Posterior cingulate gyrus (tissue), 11 donors: ENCODE data around the gene LARGE2.
A peak's percentile ranks its signal among the peaks of the same experiment; 100 is the strongest.
"Not testable (repeated sequence)": the region's sequence is repeated elsewhere in the genome, so short reads cannot be mapped to it uniquely, and the experiment has no call there.

ENCODE experiments used
- DNase-seq, 10 donors: peaks; one replicate each; pipeline versions ENCODE4 v3.0.0 to v3.0.0-alpha.2; 2020 to 2021; ENCODE audit warnings: mixed read lengths in 3 of 10
- intact Hi-C: fragments of 100-400 bp; cut with DNase I; formaldehyde crosslinking; loops from one replicate; pipeline ENCODE4 v1.15.1; 2023

LARGE2 gene

GRCh38 chr11:45894555-45895247, 27.8 kb upstream of the LARGE2 start:
- intact Hi-C loops, result loop anchor here (10.0 kb wide), 1 partner anchor 50 kb away; the partner anchor contains the start of gene CRY2
- DNase-seq, result peak in 6 of 10 donors; percentile 61 to 95 (median 84)

DNA sequence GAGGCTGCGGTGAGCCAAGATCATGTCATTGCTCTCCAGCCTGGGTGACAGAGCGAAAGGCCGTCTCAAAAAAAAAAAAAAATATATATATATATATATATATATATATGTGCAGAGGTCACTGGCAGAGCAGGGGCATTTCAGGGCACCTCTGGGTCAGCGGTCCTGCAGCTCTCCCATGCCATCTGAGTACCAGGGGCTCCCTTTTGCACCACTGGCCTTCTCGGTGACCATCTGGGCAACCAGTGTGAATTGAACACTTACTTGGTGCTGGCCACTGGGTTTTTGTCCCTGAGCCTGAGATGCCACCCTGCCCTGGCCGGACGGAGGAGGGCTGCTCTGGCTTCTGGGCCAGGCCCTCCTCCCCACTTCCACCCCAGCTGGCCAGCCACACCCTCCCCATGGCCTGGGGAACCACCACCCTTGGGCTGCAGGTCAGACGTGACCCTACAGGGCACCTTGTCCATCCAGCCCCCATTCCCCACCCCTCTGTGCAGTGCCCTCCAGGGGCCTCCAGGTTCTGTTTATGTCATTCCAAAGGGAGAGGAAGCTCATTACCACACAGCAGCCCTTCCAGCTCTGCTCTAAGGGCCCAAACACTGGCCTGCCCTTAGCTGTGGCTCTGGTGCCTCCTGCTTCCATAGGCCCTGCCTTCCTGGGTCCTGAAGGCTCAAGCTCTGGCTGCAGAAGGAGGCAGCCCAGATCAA, 26.8 kb upstream of the LARGE2 start:
- intact Hi-C loops, result loop anchor here (10.0 kb wide), 1 partner anchor 51 kb away; the partner anchor contains the start of gene CRY2
- peak in 3 of 10 donors; percentile 50 to 67 (median 59) for DNase-seq

- peak in 3 of 10 donors; percentile 82 to 92 (median 86) for DNase-seq
- intact Hi-C loops, result loop anchor here (10.0 kb wide), 1 partner anchor 52 kb away; the partner anchor contains the start of gene CRY2
Measured at GRCh38 chr11:45896422-45896984, 26.0 kb upstream of the LARGE2 start.

DNA sequence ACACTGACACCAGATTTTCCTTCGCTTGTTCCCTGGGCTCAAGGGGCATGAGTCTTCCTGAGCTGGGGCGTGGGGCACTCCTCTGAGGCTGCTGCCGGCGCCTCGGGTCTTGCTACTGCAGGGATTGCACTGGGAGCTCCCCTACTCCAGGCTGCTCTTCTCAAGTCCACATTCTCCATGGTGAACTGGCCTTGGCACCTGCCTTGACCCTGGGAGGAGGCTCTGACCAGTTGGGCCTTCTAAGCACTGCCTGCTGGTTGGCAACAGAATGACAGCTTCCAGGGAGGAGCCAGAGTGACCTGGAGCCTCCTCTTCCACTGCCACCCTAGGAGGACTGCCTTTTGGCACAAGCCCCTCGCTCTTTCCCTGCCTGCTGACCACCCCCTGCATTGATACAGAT, 24.9 kb upstream of the LARGE2 start:
- peak in 3 of 10 donors; percentile 29 to 75 (median 67) for DNase-seq
- intact Hi-C loops, result loop anchor here (10.0 kb wide), 1 partner anchor 53 kb away; the partner anchor contains the start of gene CRY2

DNA sequence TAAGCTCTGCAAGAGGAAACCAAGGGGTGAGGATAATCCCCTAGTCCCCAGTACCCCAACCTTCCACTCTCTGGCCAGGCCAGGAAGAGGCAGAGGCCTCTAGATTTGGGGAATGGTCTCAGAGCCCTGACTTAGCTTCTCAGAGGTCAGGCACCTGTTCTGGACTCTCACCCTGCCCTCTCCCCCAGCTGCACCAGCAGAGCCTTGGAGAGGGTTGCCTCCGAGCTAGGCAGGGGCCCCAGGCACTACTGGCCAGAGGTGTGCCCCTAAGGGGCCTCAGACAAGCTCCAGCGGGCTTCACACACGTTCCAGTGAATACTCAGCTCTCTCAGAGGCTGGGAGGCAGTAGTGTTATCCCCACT, 23.4 kb upstream of the LARGE2 start:
- intact Hi-C loops, result loop anchor here (2.0 to 10.0 kb wide), 2 partner anchors 14 to 54 kb away; partner anchors contain the start of genes CRY2 and MAPK8IP1
- peak in 1 of 10 donors; percentile 64 for DNase-seq

- peak; percentile 86 to 99 (median 91) for DNase-seq
- intact Hi-C loops, result loop anchor here (2.0 to 10.0 kb wide), 2 partner anchors 15 to 55 kb away; partner anchors contain the start of genes CRY2 and MAPK8IP1
Measured at GRCh38 chr11:45899448-45900174, 22.8 kb upstream of the LARGE2 start.

DNA sequence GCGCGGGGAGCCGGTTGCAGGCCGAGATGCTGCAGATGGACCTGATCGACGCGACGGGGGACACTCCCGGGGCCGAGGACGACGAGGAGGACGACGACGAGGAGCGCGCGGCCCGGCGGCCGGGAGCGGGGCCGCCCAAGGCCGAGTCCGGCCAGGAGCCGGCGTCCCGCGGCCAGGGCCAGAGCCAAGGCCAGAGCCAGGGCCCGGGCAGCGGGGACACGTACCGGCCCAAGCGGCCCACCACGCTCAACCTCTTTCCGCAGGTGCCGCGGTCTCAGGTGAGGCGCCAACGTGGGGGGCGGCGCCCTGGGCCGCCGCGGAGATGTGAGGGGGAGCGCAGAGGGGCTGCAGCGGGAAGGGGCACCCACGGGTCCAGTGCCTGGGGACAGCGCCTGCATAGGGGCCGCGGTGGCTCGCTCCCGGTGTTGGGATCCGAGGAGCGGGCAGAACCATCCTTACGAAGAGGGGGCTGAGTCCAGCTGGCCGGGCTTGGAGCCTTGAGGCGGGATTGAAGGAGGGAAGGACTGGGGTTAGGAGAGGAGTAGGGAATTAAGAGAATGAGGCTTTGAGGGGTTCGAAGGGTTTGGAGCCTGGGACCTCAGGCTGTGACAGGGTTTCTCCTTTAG, 22.2 kb upstream of the LARGE2 start:
- peak in 1 of 10 donors; percentile 82 for DNase-seq
- intact Hi-C loops, result not testable (repeated sequence)

DNA sequence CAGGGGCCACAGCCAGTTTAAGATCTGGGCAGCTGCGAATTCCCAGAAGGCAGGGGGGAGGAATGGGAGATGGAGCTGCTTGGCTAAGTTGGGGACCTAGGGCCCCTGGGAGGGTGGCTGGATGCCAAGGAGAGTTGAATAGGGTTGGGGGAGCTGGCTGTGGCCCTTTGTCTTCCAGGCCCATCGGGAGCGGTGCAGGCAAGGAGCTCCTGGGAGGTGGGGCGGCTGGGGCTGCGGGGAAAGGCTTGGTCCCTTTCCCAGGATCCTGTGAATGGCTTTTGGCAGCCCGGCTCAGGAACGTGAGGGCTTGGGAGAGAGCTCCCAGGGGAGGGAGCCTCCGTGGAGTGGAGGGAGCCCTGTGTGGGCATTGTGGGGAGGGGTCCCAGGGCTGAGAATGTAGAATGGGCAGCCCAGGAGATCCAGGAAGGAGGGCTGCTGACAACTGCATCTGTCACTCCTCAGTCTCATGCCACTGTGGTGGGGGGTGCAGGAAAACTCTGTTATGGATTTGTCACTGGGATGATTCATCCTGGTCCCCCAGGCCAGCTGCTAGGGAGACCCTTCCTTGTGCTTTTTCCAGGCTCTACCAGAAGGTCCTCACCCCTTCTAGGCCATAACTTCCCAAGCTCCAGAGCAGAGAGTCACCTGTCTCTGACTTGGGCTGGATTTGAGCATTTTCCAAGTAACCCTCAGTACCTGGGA, 21.4 kb upstream of the LARGE2 start:
- DNase-seq, result peak in 9 of 10 donors; percentile 50 to 94 (median 68)

DNA sequence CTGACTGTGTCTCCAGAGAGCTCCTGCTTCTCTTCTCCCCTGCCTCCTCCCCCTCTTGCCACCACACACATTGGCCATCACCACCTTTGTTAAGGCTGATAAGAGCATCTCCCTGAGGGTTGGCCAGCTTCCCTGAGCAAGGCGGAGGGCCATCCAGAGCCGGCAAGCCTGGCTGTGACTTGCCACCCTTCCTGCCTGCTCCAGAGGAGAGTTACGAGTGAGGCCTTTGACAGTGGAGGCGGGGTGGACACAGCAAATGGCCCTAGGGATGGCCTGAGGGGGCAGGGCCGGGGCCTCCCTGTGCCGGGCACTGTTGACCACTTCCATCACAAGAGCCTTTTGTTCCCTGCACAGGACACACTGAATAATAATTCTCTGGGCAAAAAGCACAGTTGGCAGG, 20.8 kb upstream of the LARGE2 start:
- intact Hi-C loops, result no loop called here
- DNase-seq, result peak; percentile 71 to 98 (median 85)

More for the DNA sequence above, 21.4 kb upstream of the LARGE2 start:
- intact Hi-C loops, result no loop called here

DNA sequence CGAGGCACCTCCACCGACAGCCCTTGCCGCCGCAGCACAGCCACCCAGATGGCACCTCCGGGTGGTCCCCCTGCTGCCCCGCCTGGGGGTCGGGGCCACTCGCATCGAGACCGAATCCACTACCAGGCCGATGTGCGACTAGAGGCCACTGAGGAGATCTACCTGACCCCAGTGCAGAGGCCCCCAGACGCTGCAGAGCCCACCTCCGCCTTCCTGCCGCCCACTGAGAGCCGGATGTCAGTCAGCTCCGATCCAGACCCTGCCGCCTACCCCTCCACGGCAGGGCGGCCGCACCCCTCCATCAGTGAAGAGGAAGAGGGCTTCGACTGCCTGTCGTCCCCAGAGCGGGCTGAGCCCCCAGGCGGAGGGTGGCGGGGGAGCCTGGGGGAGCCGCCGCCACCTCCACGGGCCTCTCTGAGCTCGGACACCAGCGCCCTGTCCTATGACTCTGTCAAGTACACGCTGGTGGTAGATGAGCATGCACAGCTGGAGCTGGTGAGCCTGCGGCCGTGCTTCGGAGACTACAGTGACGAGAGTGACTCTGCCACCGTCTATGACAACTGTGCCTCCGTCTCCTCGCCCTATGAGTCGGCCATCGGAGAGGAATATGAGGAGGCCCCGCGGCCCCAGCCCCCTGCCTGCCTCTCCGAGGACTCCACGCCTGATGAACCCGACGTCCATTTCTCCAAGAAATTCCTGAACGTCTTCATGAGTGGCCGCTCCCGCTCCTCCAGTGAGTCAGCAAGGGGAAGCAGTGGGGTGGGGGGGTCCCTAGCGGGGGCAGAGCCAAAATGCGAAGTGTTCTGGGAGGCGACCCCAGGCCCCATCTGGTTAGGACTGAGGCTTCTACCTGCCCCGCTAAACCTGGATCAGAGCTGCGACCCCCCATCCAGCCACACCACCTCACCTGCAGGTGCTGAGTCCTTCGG, 19.7 kb upstream of the LARGE2 start:
- intact Hi-C loops, result no loop called here
- DNase-seq, result no peak

DNA sequence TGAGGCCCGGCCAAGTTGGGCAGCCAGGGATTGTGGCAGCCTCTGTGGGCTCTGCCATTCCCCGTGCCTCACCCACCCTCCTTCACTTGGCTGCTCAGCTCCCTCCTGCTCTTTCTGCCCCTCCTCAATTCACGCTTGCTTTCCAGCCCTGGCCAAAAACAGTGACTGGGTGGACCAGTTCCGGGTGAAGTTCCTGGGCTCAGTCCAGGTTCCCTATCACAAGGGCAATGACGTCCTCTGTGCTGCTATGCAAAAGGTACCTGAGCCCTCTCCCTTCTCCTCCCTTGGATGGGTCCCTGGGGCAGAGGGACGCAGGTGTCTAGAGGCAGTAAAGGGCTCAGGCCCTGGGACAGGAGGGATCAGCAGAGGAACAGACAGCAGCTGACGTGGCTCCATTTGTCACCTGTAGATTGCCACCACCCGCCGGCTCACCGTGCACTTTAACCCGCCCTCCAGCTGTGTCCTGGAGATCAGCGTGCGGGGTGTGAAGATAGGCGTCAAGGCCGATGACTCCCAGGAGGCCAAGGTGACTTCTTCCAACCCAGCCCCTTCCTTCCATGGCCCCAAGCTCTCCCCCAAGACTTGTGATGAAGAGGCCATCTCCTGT, 18.0 kb upstream of the LARGE2 start:
- intact Hi-C loops, result no loop called here
- no peak for DNase-seq

GRCh38 chr11:45905095-45905494, 17.4 kb upstream of the LARGE2 start:
- DNase-seq, result no peak
- intact Hi-C loops, result no loop called here

- intact Hi-C loops, DNase-seq: not testable (repeated sequence)
Measured at GRCh38 chr11:45905576-45905975, 16.9 kb upstream of the LARGE2 start.

DNA sequence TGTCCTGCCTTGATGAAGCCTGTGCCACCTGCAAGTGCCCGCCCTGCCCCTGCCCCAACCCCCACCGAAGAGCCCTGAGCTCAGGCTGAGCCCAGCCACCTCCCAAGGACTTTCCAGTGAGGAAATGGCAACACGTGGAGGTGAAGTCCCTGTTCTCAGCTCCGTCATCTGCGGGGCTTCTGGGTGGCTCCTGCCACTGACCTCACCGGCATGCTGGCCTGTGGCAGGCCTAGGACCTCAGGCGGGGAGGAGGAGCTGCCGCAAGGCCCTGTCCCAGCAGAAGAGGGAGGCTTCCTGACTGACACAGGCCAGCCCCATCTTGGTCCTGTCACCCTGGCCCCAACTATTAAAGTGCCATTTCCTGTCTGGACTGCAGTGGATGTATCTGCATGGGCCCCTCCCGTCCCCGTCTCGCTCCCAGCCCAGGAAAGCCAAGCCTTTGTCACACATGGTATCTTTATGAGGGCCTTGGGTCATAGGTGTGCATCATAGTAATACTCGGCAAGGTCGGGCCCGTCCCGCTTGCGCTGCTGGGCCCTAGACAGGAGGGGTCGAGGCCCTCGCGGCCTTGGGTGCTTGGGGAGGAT, 16.3 kb upstream of the LARGE2 start:
- no peak for DNase-seq
- intact Hi-C loops, result no loop called here

- intact Hi-C loops, result no loop called here
- DNase-seq, result no peak
Measured at GRCh38 chr11:45906965-45907611, 15.4 kb upstream of the LARGE2 start, which contains the start of gene FREY1. TSS of gene FREY1 (minus strand) at chr11:45907271. CDS start at chr11:45907245, 26 bp downstream.

DNA sequence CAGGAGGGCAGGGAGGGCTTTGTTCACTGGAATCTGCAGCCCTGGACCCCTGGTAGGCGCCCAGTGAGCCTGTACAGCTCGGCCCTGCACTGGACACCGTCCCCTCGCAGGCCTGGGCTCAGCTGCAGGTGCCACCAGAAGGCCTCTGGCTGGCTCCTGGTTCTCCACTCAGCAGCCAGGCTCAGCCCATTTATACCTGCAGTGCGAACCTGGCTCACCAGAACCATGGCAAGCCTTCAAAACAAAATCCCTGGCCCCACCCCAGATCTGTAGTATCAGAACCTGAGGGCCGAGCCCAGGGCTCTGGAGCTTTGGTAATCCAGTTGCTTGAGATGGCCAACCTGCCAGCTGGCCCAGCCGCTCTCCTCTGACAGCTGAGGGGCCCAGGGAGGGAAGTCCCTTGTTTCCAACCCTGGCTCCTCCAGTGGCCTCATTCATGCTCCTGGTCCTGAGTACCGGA, 14.5 kb upstream of the LARGE2 start:
- DNase-seq, result no peak

More for the DNA sequence above, 14.5 kb upstream of the LARGE2 start:
- intact Hi-C loops, result no loop called here
